GM21528 (cell line): Measurements from ENCODE around the gene TCF21.
"Not testable (repeated sequence)": the region's sequence is repeated elsewhere in the genome, so short reads cannot be mapped to it uniquely, and the experiment has no call there.

ENCODE experiments used
- ATAC-seq: cut with Tn5 transposase; IDR thresholded peaks from one replicate; pipeline ENCODE4 v1.9.1; 2021; ENCODE audit warnings: mild to moderate bottlenecking, moderate library complexity; ENCODE audit not compliant: unreplicated experiment, low FRiP score

Gene TCF21

GRCh38 chr6:133921249-133921859, 32.4 kb downstream of the TCF21 start:
- peak; percentile 61 for ATAC-seq

GRCh38 chr6:133923938-133924593, 35.2 kb downstream of the TCF21 start:
- peak; percentile 86 for ATAC-seq

GRCh38 chr6:133931221-133931620, 42.3 kb downstream of the TCF21 start:
- ATAC-seq: not testable (repeated sequence)

- not testable (repeated sequence) for ATAC-seq
These were observed 47.4 kb downstream of the TCF21 start for GRCh38 chr6:133936352-133936751.

- no peak for ATAC-seq
These were observed 49.0 kb downstream of the TCF21 start for GRCh38 chr6:133937909-133938308.

- ATAC-seq: no peak
These were observed 49.6 kb downstream of the TCF21 start for GRCh38 chr6:133938533-133938932.

GRCh38 chr6:133939778-133940667, 51.1 kb downstream of the TCF21 start:
- ATAC-seq: no peak
